Measurements from ENCODE around the gene PERP. TPM values are rescaled to one million over a fixed set of nuclear protein-coding genes. Genes with fewer than 3 reads are reported as not detected.
"Not testable (repeated sequence)": the region's sequence is repeated elsewhere in the genome, so short reads cannot be mapped to it uniquely, and the experiment has no call there.

Gene PERP
- total RNA-seq, 1 donor: 8.3 TPM

DNA sequence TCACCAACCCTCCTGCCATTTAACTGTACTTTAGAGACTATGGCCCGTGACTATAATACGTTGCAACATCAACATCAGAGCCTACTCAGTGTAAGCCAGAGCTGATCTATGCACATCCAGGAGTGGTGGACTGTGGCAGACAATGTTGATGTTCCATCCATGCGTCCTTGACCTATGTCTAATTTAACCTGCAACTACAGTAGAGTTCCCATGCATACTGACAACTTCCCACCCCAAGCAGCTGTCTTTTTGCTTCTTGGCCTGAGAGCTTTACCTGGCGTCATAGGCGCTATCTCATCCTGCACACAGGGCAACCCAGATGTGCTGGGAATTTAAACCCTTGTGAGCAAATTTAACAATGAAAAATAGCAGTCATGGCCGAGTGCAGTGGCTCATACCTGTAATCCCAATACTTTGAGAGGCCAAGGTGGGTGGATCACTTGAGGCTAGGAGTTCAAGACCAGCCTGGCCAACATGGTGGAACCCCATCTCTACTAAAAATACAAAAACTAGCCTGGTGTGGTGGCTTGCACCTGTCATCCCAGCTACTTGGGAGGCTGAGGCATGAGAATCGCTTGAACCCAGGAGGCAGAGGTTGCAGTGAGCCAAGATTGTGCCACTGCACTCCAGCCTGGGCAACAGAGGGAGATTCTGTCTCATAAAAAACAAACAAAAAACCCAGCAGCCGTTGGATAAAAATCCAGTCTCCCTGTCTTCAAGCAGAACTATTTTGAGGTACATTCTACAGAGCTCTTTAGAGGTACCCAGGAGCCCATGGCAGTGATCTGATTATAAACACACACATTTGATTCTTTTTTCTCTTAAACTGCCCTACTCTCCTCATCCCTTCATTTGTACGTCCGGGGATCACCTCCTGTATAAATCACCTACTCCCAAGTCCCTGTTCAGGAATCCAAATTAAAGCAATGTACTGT, 22.0 kb downstream of the PERP start:
- Histone ChIP-seq H2AFZ (ENCODE audit: low read length) (no peak overlapping the region), H3K4me3 (ENCODE audit: insufficient read depth, low read length) (no peak overlapping the region), H3K36me3 (ENCODE audit: insufficient read depth, low read length) (no peaks in the 10 kb centered on the region), H3K4me1 (ENCODE audit: insufficient read depth, low read length) (peaks cover 14% of the 10 kb centered on the region), H4K20me1 (ENCODE audit: insufficient read depth, low read length) (no peaks in the 10 kb centered on the region), H3K27ac (ENCODE audit: low read depth, low read length) (no peak overlapping the region), H3K79me2 (ENCODE audit: insufficient read depth, low read length) (no peaks in the 10 kb centered on the region), H3K4me2 (ENCODE audit: insufficient read depth, low read length) (no peak overlapping the region), H3K9me3 (ENCODE audit: low read depth, low read length) (no peaks in the 10 kb centered on the region), H3K27me3 (ENCODE audit: insufficient read depth, low read length) (peaks cover 11% of the 10 kb centered on the region)
- DNase-seq (ENCODE audit: insufficient read length, low spot score, missing footprints): no peak
- TF ChIP-seq, protein P1, sequence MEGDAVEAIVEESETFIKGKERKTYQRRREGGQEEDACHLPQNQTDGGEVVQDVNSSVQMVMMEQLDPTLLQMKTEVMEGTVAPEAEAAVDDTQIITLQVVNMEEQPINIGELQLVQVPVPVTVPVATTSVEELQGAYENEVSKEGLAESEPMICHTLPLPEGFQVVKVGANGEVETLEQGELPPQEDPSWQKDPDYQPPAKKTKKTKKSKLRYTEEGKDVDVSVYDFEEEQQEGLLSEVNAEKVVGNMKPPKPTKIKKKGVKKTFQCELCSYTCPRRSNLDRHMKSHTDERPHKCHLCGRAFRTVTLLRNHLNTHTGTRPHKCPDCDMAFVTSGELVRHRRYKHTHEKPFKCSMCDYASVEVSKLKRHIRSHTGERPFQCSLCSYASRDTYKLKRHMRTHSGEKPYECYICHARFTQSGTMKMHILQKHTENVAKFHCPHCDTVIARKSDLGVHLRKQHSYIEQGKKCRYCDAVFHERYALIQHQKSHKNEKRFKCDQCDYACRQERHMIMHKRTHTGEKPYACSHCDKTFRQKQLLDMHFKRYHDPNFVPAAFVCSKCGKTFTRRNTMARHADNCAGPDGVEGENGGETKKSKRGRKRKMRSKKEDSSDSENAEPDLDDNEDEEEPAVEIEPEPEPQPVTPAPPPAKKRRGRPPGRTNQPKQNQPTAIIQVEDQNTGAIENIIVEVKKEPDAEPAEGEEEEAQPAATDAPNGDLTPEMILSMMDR (IDR thresholded peaks at IDR 0.05; ENCODE audit: extremely low read depth, low read depth, low read length): no peak

GRCh38 chr6:138082232-138082631, 25.0 kb downstream of the PERP start:
- H3K4me1 ChIP-seq (ENCODE audit: insufficient read depth, low read length): no peaks in the 10 kb centered on the region

DNA sequence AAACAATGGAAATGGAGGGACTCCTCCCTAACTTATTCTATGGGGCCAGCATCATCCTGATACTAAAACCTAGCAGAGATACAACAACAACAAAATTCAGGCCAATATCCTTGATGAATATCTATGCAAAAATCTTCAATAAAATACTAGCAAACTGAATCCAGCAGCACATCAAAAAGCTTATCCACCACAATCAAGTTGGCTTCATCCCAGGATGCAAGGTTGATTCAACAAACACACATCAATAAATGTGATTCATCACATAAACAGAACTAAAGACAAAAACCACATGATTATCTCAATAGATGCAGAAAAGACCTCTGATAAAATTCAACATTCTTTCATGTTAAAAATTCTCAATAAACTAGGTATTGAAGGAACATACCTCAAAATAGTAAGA, 27.7 kb downstream of the PERP start:
- H3K27me3 ChIP-seq (ENCODE audit: insufficient read depth, low read length): peaks cover 12% of the 10 kb centered on the region
- not testable (repeated sequence) for DNase-seq (ENCODE audit: insufficient read length, low spot score, missing footprints); H3K79me2 ChIP-seq (ENCODE audit: insufficient read depth, low read length); H3K9me3 ChIP-seq (ENCODE audit: low read depth, low read length); H3K4me2 ChIP-seq (ENCODE audit: insufficient read depth, low read length); H3K27ac ChIP-seq (ENCODE audit: low read depth, low read length); H4K20me1 ChIP-seq (ENCODE audit: insufficient read depth, low read length); H2AFZ ChIP-seq (ENCODE audit: low read length); H3K4me3 ChIP-seq (ENCODE audit: insufficient read depth, low read length); H3K36me3 ChIP-seq (ENCODE audit: insufficient read depth, low read length); H3K4me1 ChIP-seq (ENCODE audit: insufficient read depth, low read length)

More at GRCh38 chr6:138082232-138082631, 25.0 kb downstream of the PERP start:
- TF ChIP-seq, protein P1 (IDR thresholded peaks at IDR 0.05; ENCODE audit: extremely low read depth, low read depth, low read length): no peak
- H3K27ac ChIP-seq (ENCODE audit: low read depth, low read length): no peak overlapping the region
- no peaks in the 10 kb centered on the region for H3K36me3 ChIP-seq (ENCODE audit: insufficient read depth, low read length)
- H3K4me3 ChIP-seq (ENCODE audit: insufficient read depth, low read length): no peak overlapping the region
- H2AFZ ChIP-seq (ENCODE audit: low read length): no peak overlapping the region
- H3K79me2 ChIP-seq (ENCODE audit: insufficient read depth, low read length): no peaks in the 10 kb centered on the region
- peaks cover 11% of the 10 kb centered on the region for H3K27me3 ChIP-seq (ENCODE audit: insufficient read depth, low read length)
- H3K9me3 ChIP-seq (ENCODE audit: low read depth, low read length): no peaks in the 10 kb centered on the region
- no peaks in the 10 kb centered on the region for H4K20me1 ChIP-seq (ENCODE audit: insufficient read depth, low read length)
- H3K4me2 ChIP-seq (ENCODE audit: insufficient read depth, low read length): no peak overlapping the region
- DNase-seq (ENCODE audit: insufficient read length, low spot score, missing footprints): no peak

DNA sequence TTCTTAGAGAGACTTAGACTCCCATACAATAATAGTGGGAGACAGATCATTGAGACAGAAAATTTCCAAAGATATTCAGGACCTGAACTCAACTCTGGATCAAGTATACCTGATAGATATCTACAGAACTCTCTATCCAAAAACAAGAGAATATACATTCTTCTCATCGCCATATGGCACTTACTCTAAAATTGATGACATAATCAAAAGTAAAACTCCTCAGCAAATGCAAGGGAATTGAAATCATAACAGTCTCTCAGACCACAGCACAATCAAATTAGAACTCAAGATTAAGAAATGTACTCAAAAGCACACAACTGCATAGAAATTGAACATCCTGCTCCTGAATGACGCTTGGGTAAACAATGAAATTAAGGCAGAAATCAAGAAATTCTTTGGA, 28.7 kb downstream of the PERP start:
- TF ChIP-seq, protein P1 (IDR thresholded peaks at IDR 0.05; ENCODE audit: extremely low read depth, low read depth, low read length): no peak
- H3K9me3 ChIP-seq (ENCODE audit: low read depth, low read length): no peaks in the 10 kb centered on the region
- H4K20me1 ChIP-seq (ENCODE audit: insufficient read depth, low read length): no peaks in the 10 kb centered on the region
- H3K4me2 ChIP-seq (ENCODE audit: insufficient read depth, low read length): no peak overlapping the region
- no peak overlapping the region for H2AFZ ChIP-seq (ENCODE audit: low read length)
- no peak for DNase-seq (ENCODE audit: insufficient read length, low spot score, missing footprints)
- H3K27ac ChIP-seq (ENCODE audit: low read depth, low read length): no peak overlapping the region
- no peak overlapping the region for H3K4me3 ChIP-seq (ENCODE audit: insufficient read depth, low read length)
- no peaks in the 10 kb centered on the region for H3K79me2 ChIP-seq (ENCODE audit: insufficient read depth, low read length)
- H3K27me3 ChIP-seq (ENCODE audit: insufficient read depth, low read length): peaks cover 6% of the 10 kb centered on the region
- no peaks in the 10 kb centered on the region for H3K36me3 ChIP-seq (ENCODE audit: insufficient read depth, low read length)
- no peaks in the 10 kb centered on the region for H3K4me1 ChIP-seq (ENCODE audit: insufficient read depth, low read length)

Data from osteoblast (primary cell).